Left forelimb (tissue), 1 donor: ENCODE measurements around the gene DNMT3B.
"Not testable (repeated sequence)": the region's sequence is repeated elsewhere in the genome, so short reads cannot be mapped to it uniquely, and the experiment has no call there.

Experiments used
- DNase-seq: peaks from one replicate; pipeline ENCODE4 v3.0.0-alpha.2; 2018; ENCODE audit warnings: low spot score

DNMT3B gene

DNA sequence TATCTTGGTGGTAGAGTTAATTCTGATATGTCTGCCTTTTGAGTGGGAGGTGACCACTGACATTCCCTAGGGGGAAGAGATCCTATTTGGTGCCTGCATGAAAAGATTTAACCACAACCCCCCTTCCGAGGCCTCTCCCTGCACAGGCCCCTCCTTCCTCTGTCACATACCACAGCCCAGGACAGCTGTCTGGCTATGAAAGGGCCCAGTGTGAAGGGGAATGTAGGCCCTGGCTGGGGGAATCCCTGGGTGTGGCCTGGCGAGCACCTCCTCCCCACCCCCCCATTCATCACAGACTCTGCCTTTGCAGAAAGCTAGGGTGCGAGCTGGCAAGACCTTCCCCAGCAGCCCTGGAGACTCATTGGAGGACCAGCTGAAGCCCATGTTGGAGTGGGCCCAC lies 30.1 kb downstream of the DNMT3B start:
- DNase-seq = no peak

DNA sequence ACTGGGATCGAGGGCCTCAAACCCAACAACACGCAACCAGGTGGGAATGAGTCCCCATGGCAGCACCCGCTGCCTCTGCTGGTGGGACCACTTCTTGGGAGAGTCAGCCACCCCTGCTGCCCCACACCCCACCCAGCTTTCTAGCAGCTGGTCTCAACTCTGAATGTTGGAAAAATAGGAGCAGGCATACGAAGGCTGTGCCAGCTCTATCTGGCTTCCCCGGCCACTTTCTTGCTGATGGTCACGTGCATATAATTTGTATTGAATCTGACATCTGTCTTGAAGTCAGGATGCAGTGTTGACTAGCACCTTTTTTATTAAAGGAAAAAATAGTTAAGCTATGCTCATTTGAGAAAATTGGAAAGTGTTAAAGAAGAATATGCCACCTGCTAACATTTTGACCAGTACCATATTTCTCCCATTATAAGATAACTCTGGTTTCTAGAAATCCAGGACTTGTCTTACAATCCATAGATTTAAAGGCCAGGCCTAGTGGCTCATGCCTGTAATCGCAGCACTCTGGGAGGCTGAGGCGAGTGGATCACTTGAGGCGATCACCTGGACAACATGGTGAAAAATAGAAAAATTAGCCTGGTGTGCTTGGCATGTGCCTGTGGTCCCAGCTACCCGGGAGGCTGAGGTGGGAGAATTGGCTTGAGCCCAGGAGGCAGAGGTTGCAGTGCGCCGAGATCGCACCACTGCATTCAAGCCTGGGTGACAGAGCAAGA lies 30.7 kb downstream of the DNMT3B start:
- DNase-seq = no peak

DNA sequence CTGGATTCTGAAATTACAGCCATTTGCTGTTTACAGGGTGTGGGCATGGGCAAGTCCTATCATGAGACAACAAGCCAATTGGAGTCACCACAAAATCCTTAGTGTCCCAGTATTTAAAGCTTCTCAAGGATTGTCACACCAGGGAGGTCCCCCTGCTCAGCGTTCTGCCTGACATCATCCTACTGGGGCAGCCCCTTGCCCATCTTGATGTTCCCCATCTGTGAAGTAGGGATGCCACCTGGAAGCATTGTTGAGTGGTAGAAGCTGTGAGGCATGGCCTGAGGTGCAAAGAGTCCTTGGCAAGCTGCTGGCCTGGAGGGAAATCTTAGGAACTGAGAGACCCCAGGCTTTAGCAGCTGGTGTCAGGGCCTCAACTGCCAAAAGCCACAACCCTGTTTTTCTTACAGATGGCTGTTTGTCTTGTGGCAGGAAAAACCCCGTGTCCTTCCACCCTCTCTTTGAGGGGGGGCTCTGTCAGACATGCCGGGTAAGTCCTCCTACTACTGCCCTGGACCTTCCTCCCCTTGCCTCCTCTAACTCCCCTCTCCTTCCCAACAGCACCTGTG lies 34.3 kb downstream of the DNMT3B start:
- DNase-seq = no peak

DNA sequence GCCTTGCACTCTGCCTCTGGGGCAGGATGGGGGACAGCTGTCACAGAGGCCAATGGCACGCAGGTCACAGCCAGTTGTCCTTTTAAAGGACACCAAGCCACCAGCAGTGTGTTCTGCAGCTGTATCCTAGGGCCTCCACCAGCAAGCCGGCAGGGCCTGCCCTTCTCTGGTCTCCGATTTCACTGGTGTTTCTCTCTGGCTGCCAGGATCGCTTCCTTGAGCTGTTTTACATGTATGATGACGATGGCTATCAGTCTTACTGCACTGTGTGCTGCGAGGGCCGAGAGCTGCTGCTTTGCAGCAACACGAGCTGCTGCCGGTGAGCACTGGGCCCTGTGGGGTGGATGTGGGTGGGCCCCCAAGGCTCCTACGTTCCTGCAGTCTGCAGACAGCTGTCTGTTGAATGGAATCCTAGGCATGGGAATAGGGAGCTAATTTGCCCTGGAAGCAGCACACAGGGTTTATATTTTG lies 34.8 kb downstream of the DNMT3B start:
- no peak for DNase-seq

DNA sequence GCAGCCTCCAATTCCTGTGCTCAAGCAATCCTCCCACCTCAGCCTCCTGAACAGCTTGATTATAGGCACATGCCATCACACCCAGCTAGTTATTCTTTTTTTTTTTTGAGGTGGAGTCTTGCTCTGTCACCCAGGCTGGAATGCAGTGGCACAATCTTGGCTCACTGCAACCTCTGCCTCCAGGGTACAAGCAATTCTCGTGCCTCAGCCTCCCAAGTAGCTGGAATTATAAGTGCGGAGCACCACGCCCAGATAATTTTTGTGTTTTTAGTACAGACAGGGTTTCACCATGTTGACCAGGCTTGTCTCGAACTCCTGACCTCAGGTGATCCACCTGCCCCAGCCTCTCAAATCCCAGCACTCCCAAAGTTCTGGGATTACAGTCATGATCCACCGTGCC lies 35.4 kb downstream of the DNMT3B start:
- not testable (repeated sequence) for DNase-seq

DNA sequence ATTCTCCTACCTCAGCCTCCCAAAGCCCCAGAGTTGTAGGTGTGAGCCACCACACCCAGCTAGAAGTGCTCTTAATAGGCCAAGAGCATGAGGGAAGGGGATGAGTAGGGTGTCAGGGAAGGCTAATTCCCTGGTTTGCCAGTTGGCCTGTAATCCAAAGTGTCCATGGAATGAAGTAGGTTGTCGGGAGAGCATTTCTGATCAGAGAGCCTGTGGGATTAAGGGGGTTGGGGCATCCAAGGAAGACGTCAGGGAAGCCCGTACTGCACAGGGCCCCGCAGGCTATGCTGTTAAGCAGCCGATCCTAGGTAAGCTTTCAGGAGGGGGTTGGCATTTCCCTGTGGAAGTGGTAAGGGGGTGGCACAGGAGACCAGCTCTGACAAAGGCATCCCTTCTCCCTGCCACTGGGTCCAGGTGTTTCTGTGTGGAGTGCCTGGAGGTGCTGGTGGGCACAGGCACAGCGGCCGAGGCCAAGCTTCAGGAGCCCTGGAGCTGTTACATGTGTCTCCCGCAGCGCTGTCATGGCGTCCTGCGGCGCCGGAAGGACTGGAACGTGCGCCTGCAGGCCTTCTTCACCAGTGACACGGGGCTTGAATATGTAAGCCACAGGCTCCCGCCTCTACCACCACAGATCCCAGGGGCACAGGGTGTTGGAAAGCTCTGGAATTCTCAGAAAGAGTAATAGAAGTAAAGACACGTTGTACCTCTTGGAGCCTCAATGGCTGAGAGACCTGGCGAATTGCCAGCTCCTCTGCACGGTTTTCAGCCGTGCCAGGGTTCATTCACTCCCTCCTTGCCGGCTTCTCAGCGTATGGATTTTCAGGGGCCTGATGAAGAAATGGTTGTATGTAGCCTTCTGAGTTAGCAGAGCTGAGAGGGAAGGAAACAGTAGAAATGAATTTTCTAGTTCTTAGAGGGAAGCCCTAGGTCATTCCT lies 36.1 kb downstream of the DNMT3B start:
- DNase-seq = no peak

DNA sequence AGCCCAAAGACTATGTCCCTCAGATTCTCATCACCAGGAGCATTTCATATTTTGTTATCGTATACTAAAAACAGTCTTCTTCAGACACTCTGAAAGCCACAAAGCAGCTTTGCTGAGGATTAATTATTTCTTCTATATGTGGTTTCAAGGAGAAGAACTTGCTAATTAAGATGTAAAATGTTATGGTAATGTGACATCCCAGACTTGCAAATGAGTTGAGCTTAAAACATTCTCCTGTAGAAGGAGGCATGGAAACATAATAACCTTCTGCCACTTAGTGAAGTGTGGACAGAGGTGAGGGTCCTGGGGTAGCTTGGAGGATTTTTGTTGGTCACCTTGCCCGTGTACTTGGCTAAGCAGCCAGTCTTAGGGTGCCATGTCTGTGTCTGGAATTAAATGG lies 40.9 kb downstream of the DNMT3B start:
- no peak for DNase-seq

DNA sequence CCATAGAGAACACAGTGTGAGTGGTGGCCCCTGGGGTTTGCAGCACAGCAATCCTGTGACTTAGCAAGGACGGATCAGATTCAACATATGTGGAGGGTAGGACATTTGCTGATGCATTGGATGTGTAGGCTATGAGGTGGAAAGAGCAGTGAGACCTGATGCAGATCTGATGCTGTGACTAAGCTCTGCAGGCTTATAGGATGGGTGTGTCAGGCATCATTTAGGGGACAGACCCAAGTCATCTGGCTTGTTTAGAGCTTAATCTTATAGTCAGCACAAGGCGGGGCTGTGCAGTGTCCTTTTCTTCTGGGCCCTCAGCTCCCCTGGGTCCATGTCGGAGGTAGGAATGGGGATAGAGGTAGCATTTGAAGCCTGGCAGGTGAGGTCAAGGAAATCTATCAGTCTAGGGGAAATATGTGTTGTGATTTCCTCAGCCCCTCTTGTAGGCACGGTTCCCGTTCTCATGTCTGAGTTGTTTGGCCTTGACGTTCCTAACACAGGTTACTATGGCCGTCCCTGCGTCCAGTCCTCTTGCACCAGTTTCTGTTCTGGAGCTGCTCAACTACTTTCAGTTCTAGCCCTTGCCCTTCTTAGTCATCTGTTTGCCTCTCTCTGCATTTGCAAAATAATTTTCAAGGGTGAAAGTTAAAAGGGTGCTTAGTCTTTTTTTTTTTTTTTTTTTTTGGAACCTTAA lies 42.0 kb downstream of the DNMT3B start:
- DNase-seq = no peak

DNA sequence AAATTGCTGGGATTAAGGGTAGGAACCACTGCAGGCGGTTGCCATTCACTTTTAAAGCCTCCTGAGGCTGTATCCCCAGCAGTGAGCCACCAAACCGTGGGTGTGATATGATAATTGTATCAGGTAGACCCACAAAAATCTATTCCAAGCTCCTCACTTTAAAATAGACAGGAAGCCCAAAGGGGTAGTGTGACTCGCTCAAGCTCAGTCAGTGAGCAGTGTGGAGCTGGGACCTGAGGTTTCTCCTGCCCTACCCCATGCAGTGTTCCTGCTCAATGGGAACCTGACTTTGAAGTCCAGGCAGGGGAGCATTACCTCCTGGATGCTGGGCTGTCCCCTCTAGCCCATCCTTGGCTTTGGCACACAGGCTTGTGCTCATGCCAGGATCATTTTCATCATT lies 42.6 kb downstream of the DNMT3B start:
- DNase-seq = no peak

DNA sequence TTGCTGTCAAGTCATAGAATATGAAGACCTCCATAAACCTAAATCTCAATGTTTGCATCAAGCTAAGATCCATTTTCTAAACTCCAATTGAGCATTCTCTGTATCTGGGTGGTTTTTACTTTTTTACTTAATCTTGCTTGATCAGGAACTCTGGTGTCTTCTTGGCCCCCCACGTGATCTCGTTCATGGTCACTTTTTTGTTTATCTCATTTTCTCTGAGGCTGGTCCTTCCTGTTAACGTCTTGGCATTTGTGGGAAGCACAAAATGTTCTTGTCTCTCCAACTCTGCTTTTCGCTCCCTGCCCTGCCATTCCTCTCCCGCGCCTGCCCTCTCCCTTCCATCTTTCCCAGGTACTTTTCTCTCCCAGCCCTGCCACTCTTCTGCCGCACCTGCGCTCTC lies 43.5 kb downstream of the DNMT3B start:
- DNase-seq = no peak

DNA sequence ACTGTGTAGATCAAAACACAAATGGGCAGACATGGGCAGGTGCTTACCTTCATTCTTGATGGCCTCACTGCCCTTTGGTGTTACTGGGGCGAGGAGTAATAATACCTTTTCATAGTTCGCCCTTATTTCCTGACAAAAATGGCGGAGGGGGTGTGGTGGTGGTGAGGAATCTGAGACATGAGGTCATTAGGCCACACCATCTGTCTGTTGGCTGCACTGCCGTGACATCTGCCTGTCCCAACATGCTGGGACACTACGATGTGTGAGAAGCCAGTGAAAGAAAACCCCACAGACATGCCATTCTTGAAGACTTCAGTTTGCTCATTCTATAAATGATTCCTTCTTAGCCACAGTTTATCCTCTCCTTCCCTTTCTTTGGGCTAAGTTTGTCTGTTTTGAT lies 44.2 kb downstream of the DNMT3B start:
- DNase-seq = no peak

DNA sequence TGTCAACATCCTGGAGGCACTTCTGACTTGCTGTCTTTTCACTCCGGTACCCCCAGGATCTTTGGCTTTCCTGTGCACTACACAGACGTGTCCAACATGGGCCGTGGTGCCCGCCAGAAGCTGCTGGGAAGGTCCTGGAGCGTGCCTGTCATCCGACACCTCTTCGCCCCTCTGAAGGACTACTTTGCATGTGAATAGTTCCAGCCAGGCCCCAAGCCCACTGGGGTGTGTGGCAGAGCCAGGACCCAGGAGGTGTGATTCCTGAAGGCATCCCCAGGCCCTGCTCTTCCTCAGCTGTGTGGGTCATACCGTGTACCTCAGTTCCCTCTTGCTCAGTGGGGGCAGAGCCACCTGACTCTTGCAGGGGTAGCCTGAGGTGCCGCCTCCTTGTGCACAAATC lies 45.5 kb downstream of the DNMT3B start:
- no peak for DNase-seq

DNA sequence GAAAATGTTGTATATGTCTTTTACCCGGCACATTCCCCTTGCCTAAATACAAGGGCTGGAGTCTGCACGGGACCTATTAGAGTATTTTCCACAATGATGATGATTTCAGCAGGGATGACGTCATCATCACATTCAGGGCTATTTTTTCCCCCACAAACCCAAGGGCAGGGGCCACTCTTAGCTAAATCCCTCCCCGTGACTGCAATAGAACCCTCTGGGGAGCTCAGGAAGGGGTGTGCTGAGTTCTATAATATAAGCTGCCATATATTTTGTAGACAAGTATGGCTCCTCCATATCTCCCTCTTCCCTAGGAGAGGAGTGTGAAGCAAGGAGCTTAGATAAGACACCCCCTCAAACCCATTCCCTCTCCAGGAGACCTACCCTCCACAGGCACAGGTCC lies 46.3 kb downstream of the DNMT3B start:
- no peak for DNase-seq

DNA sequence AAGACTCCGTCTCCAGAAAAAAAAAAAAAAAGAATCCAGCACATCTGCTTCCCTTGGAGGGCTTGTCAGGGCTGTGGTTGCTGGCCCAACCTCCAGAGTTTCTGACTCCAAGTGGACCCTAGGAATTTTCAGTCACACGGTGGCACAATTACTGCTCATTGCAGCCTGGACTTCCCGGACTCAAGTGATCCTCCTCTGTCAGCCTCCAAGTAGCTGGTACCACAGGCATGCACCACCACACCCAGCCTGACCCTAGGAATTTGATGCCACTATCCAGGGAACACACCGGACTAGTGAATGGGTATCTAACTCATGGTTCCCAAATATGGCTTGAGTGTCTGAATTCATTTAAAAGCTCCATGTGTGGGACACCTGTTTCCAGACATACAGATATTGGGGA lies 47.7 kb downstream of the DNMT3B start:
- no peak for DNase-seq

DNA sequence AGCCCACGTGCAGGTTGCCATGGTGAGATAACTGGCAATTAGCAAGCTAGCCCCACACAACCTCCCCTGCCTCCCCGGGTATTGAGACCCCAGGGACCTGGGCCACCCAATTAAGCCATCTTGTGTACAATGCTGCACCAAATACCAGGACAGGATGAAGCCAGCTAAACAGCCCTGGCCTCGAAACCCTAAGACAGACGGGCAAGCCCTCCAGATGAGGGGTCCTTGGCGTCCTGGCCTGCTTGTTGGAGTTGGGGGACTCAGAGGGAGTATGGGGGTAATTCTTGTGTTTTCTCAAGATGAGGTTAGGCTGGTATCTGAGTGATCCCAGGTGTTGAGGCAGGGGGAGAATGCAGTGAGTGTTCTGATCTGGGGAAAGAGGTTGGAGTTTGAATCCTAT lies 48.8 kb downstream of the DNMT3B start:
- no peak for DNase-seq

DNA sequence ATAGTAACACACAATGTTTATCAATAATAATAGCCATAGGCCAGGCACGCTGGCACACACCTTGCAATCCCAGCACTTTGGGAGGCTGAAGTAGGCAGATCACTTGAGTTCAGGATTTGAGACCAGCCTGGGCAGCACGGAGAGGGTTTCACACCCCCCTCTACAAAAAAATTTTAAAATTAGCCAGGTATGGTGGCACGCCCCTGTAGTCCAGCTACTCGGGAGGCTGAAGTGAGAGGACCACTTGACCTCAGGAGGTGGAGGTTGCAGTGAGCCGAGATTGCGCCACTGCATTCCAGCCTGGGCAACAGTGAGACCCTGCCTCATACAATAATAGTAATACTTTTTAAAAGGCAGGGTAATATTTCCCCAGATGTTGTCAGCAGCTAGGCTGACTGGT lies 49.7 kb downstream of the DNMT3B start:
- no peak for DNase-seq

DNA sequence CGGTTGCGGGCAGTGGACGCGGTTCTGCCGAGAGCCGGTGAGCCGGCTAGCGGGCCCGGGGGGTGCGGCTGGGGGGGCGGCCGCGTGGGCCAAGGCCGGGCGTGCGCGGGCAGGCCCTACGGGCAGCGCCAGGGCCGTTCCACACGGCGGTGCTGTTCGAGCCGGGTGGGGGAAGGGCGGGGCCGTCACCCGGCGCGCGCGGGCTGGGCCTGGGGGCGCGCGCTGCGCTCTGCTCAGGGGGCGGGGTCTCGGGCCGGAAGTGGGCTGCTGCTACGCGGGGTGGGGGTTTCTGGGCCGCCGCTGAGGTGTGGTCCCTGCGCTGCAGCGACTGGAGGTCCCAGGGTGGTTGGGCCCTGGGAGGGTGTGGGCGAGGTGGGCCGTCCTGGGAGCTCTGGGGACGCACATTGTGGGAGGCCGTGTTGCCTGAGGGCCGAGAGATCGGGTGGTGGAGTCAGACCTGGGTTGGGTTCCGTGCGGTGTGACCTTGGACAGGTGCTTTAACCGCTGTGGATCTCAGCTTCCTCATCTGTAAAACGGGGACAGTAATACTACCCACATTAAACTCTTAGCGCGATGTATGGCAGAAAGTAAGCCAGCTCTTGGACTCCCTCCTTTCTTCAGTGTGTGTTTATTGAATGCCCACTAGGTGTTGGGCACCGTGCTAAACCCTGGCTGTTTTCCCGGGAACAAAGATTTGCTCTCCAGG lies 58.0 kb downstream of the DNMT3B start:
- no peak for DNase-seq

DNA sequence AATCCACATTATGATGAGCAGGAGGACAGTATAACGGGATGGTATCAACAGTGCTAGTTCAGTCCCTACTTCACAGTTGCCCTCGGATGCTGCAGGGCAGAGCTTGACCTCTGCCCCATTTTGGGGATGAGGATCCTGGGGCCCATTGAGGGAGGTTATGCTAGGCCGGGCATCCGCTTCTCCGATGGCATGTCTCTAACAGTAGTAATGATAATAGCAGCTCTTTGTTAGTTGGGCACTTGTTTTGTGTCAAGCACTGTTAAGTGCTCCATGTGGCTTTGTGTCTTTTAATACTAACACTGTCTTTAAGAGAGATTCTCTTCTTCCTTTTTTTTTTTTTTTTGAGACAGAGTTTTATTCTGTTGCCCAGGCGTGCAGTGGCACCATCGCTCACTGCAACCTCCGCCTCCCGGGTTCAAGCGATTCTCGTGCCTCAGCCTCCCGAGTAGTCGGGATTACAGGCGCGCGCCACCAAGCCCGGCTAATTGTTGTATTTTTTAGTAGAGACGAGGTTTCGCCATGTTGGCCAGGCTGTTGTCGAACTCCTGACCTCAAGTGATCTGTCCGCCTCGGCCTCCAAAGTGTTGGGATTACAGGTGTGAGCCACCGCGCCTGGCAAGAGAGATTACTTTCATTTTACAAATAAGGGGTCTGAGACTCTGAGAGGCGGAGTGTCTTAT lies 58.7 kb downstream of the DNMT3B start:
- no peak for DNase-seq

DNA sequence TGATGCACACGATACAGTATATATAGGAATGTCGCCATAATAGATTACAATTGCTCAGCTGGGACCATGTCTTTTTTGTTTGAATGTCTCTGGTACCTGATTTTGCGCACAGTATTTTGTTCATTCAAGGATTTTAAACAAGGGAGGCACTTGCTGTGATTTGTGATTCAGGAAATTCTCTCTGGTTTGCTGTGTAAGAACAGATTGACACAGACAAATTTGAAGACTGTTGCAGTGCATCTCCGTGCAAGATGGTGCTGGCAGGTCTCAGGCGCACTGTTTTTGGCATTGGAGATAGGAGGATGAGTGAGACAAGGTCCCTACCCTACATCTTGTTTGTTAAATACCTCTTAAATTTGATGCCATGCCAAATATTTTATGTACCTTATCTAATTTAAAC lies 60.0 kb downstream of the DNMT3B start:
- DNase-seq = no peak

DNA sequence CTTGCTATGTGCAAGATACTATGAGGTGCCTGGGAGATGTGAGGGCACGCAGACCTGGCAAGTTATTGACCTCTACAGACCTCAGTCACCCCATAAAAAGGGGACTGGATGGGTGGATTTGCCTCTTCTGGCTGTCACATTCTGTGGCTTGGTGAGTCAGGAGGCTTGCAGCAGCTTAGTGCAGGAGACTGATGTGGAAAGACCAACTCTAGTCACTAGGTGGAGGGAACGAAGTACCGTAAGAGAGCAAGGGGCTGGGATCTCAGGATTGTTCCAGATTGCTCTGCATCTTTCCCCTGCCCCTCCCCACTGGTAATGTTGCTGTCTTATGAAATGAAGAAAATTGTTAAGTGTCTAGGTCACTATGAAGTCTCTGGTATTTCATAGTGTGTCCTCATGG lies 60.9 kb downstream of the DNMT3B start:
- DNase-seq = no peak
